ENCODE measurements around the gene FAM184B.
A peak's percentile ranks its signal among the peaks of the same experiment; 100 is the strongest.

FAM184B gene

DNA sequence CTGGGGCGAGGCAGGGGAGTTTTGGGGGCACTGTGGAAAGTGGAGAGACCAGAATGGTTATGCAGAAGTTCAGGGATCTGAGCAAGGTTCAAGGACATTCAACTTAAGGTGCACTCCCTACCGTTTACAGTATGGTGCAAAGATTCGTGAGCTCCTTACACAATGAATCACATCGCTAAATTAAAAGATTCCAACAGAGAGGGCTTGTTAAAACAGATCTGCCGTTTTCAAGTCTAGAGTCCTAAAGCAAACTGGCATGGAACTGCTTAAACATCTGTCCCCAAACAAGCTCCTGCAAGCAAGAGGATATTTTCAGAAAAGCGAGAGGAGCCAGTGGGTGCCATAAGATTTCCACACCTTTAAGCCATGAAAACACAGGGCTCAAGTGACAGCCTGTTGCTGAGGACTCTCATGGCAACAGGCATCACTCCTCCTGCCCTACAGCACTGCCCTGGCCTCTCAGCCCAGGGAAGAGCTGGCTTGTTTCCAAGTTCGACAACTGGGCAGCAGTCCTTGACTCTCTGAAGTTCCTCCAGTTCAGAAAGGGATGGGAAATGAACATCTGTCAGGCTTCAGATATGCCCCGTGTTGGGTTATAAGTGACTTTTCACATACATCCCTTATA lies 10.0 kb downstream of the FAM184B start:
- DNase-seq = no peak

DNA sequence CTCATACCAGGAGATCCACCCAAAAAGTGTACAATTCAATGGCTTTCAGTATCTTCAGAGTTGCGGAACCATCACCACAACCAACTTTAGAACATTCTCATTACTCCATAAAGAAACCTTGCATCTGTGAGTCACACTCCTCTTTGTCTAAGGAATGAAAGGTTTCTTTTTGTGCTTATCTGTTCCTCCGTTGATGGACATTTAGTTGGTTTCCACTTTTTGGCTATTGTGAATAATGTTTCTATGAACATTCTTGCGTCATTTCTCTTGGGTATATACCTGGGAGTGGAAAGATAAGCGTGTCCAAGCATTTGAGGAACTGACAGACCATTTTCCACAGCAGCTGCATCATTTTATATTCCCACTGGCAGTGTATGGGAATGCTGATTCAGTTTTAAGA lies 10.6 kb downstream of the FAM184B start:
- DNase-seq = no peak

DNA sequence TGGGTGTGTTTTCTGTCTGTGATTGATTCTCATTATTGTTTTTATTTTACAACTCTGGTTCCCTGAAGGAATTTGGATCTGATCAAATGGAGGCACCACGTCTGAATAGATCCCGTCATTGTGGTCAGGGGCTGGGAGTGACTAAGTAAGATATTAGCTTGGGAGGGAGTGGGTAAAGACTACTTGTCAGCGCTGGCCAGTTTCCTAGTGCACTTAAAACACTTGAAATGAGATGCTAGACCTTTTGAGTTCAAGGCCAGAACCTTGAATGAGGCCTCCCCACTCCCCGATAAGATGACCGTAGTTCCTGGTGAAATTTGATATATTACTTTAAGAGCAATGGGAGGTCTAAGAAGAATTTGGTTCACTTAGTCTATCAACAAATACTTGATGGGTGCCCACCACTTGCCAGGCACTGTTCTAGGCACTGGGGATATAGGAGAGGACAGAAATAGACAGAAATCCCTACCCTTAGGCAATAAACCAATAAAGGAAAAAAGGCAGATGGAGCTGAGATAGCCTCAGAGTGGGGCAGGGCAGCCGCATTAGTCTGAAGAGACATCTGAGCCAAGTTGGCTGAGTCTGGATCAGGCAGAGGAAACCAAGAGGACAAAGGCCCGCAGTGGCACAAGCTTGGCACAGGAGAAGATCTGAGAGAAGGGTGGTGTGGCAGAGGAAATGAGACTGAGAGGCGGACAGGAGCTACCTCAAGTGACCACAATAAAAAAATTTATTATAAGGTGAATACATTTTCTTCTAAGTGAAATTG lies 11.8 kb downstream of the FAM184B start:
- no peak for DNase-seq

DNA sequence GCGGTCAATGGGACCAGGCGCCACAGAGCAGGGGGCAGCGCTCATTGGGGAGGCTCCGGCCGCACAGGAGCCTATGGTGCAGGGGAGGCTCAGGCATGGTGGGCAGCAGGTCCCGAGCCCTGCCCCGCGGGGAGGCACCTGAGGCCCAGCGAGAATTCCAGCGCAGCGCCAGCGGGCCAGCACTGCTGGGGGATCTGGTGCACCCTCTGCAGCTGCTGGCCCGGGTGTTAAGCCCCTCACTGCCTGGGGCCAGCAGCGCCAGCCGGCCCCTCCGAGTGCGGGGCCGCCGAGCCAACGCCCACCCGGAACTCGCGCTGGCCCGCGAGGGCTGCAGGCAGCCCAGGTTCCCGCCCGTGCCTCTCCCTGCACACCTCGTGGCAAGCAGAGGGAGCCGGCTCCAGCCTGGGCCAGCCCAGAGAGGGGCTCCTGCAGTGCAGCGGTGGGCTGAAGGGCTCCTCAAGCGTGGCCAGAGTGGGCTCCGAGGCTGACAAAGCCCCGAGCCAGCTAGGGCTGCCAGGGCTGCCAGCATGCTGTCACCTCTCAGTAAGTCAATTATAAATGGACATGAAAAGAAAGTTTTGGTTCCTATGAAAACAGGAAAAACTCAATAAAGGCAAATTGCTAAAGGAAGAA lies 14.5 kb downstream of the FAM184B start:
- DNase-seq = no peak

DNA sequence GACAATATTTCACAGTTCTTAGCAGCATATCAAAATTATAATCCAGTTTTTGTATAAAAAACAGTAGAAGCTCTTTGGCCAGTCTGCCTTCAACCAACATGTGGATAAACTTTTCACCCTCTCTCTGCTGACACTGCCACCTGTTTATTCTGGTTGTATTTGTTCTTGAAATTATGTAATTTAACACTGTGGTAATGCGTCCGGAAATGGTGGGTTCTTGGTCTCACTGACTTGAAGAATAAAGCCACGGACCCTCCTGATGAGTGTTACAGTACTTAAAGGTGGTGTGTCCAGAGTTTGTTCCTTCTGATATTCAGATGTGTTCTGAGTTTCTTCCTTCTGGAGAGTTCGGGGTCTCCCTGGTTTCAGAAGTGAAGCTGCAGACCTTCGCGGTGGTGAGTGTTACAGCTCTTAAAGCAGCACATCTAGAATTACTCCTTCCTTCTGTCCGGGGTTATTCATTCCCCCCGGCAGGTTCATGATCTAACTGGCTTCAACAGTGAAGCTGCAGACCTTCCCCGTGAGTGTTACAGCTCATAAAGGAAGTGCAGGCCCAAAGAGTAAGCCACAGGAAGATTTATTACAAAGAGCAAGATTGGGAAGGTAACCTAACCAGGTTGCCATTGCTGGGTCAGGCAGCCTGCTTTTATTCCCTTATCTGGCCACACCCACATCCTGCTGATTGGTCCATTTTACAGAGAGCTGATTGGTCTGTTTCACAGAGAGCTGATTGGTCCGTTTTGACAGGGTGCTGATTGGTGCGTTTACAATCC lies 15.7 kb downstream of the FAM184B start:
- DNase-seq = no peak

DNA sequence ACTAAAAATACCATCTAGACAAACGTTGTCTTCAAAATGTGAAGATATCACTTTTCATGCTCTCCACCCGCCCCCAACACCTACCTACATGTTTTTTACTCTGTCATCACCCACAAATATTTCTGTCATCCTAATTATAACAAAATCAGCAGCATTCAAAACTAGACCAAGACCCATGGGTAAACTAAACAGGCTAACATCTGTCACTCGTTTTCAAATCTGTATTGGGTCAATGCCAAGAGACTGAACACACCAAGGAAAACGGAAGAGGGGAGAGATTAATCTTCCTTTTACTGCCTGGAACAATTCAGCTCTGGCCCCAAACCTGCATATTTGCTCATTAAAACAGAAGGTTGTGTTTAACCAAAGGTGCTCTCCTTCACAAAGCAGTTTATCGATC lies 17.5 kb downstream of the FAM184B start:
- no peak for DNase-seq

DNA sequence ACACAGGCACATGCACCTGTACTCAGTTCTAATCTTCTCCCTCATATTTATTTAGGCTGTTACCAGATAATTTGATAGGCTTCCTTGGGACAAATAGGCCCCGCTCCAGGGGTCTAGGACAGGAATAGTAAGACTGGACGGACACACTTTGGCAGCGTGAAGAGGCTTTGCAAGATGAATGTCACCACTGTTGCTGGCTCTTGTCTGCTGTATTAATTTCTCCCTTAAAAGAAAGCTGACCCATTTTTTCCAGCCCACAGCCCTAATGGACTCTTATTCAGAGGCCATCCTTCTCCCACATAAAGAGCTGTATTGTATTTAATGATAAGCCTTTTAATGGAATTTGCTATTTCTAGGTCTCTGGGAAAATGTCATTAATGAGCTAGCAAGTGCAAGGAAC lies 18.0 kb downstream of the FAM184B start:
- no peak for DNase-seq

DNA sequence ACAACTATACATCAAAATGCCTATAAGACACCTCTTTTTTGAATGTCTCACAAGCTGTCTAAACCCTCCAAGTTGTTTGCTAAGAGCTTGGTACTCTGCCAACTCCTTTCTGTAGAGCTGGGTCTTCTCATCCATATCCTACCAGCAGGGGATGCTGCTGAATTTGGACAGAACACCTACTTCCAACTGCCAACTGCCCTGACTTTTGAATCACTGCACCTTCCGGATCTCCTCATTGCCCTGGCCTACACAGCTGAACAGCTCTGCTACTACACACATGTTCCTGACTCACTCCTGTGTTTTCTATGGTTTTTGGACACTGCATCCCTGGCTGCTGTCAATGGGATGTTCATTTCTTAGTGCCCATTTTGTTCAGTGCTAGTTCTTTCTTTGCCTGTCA lies 18.7 kb downstream of the FAM184B start:
- DNase-seq = no peak

DNA sequence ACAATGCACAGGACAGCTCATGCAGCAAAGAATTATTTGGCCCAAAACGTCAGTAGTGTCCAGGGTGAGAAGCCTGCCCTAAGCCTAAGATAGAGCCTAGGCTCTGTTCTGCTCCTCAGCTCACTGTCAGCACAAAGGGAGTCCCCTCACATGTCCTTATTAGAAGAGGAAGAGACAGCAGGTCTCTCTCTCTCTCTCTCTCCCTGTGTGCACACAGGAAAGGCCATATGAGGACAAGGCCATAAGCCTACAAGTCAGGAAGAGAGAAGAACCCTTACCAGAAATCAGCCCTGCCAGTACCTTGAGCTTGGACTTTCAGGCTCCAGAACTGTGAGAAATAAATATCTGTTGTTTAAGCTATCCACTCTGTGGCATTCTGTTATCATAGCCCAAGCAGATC lies 20.4 kb downstream of the FAM184B start:
- no peak for DNase-seq

DNA sequence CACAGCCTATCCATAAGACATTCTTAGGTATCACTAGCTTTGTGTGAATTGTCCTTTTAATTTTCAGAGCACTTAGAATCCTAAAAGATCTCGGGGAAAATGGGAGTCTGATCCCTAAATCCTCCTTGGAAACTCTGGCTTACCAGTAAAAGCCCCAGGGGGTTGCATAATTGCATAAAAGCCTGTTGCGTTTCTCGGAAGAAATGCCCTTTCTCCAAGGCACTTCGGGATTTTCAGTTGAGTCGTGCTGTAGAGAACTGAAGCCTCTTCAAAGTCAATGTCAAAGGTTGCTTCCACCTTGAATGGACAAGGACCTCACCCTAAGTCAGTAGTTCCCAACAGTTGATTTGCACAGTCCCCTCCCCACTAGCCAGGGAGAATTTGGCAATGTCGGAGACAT lies 20.8 kb downstream of the FAM184B start:
- DNase-seq = no peak

DNA sequence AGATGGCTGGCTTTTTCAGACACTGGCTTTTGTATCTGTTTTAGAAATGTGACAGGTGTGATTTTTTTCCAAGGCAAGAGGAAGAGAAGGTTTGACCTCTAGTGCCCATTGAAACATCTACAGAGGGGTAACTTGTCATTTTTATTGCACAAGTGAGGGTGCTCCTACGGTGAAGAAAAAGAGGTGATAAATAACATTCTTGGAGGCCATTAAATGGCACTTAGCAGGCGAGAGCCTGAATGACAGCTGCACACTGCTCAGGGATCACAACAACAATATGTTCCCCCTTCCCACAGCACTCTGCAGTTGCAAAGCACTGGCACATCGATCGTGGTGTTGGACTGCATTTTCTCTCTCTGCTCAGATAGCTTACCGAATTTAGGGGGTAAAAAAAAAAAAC lies 22.9 kb downstream of the FAM184B start:
- no peak for DNase-seq

DNA sequence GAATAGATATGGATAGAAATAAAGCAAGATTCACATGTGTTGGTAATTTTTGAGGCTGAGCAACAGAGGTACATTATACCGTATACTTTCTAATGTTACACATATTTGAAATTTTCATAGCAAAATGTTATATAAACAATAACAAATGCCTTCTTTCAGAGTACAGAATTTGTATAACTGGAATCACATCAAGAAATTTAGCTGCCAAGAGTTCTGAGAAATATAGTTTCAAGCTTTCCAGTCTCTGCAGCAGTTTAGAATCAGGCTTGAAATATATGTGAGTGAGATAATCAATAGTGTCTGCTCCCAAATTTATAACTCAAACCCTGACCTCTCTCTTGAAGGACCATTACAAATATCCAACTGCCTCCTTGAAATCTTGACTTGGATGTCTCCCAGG lies 23.8 kb downstream of the FAM184B start:
- DNase-seq = no peak

DNA sequence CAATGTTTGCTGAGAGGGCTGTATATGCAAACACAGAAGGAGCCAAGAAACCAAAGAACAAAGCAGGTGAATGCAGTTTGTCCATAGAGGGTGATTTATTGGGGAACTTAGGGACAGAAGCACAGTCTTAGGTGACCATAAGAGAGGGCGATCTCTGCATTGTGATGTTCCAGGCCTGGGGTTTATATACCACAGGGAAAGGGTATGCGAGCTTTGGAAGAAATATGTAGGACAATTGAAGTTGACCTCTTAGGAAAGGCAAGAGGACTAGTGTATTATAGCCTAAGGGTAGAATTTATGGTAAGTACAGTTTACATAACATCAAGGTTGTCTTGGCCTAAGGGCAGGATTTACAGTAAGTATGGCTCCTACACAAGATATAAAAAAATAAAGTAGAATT lies 27.8 kb downstream of the FAM184B start:
- DNase-seq = no peak

DNA sequence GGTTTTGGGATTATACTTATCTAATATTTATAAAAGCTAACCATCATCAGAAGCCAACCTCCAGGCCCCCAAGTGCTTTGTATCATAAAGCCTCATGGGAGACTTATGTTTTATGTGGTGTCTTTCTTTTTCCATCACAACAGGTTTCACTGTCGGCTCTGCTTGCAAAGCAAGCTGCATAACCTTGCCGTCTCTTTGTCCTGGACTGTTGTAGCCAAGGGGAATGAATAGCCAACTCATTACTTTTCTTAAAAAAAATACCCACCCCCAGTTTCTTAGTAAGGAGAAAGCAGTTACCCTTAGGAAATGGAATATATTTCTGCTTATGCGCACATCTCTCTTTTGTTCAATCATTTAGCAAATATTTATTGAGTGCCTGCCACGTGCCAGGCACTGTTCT lies 40.7 kb downstream of the FAM184B start:
- no peak for DNase-seq

DNA sequence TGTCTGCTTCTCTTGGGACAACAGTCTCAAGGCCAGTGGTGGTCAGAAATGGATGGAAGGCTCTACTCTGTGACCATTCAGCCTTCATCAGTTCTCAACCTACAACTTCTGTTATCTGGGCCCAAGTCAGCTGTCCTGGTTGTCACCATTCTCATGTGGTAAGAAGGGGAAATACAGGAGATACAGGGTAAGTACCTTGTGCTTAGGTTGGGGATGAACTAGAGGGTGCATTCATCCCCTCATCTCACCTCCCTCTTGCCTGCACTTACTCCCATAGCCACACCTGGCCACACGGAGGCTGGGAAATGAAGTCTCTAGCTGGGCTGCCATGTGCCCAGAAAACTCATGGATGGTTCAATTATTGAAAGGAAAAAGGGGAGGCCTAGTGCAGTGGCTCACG lies 44.9 kb downstream of the FAM184B start:
- no peak for DNase-seq

DNA sequence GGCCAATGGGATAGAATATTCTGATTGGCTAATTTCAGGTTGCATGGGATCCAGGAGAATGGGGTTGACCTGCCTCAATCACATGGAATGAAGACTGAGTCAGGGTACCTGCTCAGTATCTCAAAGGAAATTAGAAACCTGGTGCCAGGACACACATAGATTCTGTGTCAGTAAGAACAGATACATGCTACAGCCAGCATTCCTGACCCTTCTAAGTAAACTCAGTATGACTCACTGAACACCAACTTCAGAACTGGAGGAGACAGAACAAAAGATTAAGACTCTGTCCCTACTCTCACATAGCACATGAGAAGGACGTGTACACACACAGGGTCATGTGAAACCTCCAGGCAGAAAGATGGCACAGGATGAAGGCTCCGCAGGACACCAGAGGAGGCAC lies 54.5 kb downstream of the FAM184B start:
- DNase-seq = no peak

DNA sequence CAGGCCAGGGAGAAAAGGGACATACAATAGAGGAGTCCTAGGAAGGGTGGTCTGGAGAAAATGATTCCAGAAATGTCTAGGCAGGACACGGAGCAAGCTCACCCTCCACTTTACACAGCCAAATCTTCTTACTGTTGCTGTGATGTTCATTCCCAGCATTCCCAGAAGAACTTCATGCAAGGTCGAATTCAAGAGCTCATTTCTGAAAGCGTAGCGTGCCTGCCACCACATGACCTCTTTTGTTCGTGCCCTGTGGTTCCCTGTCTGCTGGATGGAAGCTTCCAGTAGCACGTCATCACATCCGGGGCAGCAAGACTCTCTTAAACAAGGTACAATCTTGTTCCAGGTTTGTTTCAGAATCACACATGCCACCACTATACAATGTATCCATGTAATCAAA lies 57.8 kb downstream of the FAM184B start:
- peak; percentile 20 for DNase-seq

DNA sequence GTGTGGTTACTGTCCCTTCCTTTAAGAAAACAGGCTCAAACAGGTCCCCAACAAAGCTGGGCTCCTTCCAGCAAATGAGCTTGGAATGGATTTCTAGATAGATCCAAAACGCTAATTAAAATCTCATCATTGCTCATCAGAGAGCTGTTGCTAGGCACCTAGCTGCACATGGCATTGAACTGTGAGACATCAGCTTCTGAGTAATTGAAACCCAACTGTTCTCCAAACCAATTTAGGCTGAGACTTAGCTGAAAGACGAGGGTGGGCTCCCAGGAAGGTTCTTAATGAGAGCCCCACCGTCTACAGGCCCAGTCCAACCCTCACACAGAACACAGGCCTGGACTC lies 59.1 kb downstream of the FAM184B start:
- peak; percentile 19 for DNase-seq

DNA sequence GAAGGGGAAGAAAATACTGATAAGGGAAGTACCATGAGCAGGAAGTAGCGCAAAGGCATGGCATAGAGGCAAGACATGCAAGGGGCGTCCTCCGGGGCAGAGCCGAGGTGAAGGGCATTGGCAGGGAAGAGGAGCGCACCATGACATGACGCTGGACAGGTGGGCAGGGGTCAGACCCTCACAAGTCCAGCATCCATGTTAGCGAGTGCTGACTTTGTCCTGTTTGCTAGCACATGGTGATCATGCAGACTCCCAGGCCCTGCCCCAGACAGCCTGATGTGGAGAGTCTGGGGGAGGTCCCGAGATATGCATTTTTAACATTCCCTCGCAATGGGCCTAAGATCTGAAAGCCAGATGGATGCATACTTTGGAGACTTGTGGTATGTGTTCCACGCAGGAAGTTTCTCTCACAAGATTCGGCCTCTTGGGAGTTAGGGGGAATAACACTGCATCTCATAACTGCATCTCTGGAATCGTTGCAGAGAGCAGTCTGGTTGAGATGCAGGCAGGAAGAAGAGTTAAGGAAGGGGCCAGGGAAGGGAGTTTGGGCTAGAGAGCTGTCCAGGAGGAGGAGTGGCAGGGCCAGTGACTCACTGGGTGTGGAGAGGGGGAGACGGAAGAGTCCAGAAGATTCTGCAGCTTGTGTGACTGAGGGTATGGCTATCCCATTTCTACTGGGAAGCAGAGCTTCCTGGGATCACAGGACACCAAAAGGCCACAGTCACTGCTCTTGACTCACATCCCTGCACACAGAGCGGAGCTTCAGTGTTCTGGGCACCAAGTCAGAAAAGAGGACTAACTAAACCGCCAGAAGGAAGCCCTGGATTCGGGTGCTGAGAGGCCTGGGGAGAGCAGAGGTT lies 59.7 kb downstream of the FAM184B start:
- DNase-seq = peak; percentile 74

DNA sequence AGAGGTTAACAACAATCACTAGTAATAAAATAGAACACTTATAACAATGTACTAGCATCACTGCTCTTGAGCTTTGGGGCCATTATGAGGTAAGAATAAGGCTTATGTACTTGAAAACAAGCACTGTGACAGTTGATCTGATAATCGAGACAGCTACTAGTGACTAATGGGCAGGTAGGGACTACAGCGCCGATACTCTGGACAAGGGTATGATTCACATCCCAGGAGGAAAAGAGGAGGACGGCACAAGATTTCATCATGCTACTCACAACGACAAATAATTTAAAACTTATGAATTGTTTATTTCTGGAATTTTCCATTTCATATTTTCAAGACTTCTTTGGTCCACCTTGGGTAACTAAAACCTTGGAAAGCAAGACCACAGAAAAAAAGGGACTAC lies 62.3 kb downstream of the FAM184B start:
- peak; percentile 50 for DNase-seq

DNA sequence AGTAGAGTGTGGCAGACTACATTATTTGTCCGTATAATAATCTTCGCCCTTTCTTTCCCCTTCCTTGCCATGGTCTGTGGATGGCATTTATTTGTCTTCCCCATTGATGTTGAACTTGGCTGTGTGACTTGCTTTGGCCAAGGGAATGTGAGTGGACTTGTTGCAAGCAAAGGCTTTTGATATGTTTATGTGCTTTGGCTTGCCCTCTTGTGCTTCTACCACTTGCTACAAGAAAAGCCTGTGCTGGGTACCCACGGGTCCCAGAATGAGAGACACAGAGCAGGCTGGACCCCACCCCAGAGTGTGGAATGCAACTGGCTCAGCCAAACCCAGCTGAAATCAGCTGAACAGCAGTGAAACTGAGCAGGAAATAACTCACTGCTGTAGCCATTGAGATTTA lies 63.0 kb downstream of the FAM184B start:
- peak; percentile 45 for DNase-seq

DNA sequence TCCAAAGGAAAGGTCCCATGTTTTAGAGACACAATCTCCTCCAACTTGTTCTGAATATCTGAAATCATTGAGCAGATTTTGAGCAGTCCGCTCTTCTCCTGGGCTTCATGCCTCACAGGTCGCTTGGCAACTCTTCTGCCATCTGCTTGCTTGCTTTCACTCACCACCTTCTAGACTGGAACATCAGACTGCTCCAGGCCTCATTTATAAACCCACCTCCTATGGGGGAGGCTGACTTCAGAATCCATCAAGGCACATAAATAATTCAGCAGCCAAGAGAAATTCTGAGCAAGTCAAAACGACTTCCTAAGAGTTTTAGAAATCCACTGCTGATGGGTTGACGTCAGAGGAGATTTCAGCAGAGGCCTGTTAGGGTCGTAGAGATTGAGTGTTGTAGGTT lies 64.1 kb downstream of the FAM184B start:
- peak; percentile 19 for DNase-seq

DNA sequence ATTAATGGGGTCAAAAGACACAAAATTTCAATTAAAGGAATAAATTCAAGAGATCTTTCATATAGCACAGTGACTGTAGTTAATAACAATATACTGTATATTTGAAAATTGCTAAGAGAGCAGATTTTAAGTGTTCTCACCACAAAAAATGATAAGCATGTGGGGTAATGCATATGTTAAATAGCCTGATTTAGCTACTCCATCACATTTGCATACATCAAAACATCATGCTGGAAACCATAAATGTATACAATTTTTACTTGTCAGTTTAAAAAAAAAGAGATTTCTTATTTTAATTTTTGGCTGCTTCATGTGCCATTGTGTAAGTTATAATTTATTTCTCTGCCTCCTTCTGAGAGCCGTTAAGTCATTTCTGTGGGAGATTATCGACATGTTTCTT lies 65.9 kb downstream of the FAM184B start:
- no peak for DNase-seq

Measured in islet precursor cell (in vitro differentiated cells).